Aortic smooth muscle cell (primary cell): ENCODE results near the gene APC. TPM values are rescaled to one million over a fixed set of nuclear protein-coding genes. Genes with fewer than 3 reads are reported as not detected.

Experiments used
- total RNA-seq: library from RNA; depleted of rRNA; stranded (reverse); fragments of >200 nt; gene quantifications from 2 replicates; pipeline ENCODE4 v1.2.3, GENCODE V29; 2014

Gene APC
- total RNA-seq: 55.0 and 66.3 TPM in 2 replicates

GRCh38 chr5:112737463-112738190 lies at the start of gene APC:
APC (plus strand) TSS chr5:112737885; CDS start chr5:112754891, 17,006 bp downstream.

GRCh38 chr5:112860929-112861637 lies 123.4 kb downstream of the APC start, which contains the start of gene SRP19:
SRP19 (plus strand) TSS chr5:112861287; CDS start chr5:112861377, 90 bp downstream.

Other genes starting within 250 kb of the APC start
- gene SRP19, start 123.4 kb downstream of the APC start, total RNA-seq: 65.3 and 72.4 TPM in 2 replicates
- gene REEP5, start 184.3 kb downstream of the APC start, total RNA-seq: 61.7 and 67.0 TPM in 2 replicates
- 16.5 and 17.2 TPM in 2 replicates for gene DCP2, start 238.9 kb downstream of the APC start, total RNA-seq